ENCODE data around the gene TRERF1.
A peak's percentile ranks its signal among the peaks of the same experiment; 100 is the strongest.

TRERF1 gene

GRCh38 chr6:42352856-42353564 is 98.7 kb downstream of the TRERF1 start:
- Histone ChIP-seq H3K27me3 (replicated peaks) (no peaks in the 10 kb centered on the region), H3K36me3 (replicated peaks) (no peaks in the 10 kb centered on the region), H3K27ac (no peak overlapping the region), H3K4me3 (ENCODE audit: low read depth, low read length) (no peak overlapping the region)
- in situ Hi-C loops (cut with HindIII; ENCODE audit: low pct_ligation_motif_present, low sequenced_read_pairs): no loop called here
- peak; percentile 76 for DNase-seq
- TF ChIP-seq CTCF (IDR thresholded peaks at IDR 0.05; ENCODE audit: low read depth, low read length, missing control alignments): no peak

- Histone ChIP-seq H3K36me3 (replicated peaks) (no peaks in the 10 kb centered on the region), H3K27ac (no peak overlapping the region), H3K27me3 (replicated peaks) (no peaks in the 10 kb centered on the region), H3K4me3 (ENCODE audit: low read depth, low read length) (no peak overlapping the region)
- DNase-seq: no peak
- in situ Hi-C loops (cut with HindIII; ENCODE audit: low pct_ligation_motif_present, low sequenced_read_pairs): no loop called here
- no peak for TF ChIP-seq CTCF (IDR thresholded peaks at IDR 0.05; ENCODE audit: low read depth, low read length, missing control alignments)
Observed at GRCh38 chr6:42350911-42351310, 100.8 kb downstream of the TRERF1 start.

GRCh38 chr6:42349753-42350511 is 101.8 kb downstream of the TRERF1 start:
- no peak overlapping the region for H3K4me3 ChIP-seq (ENCODE audit: low read depth, low read length)
- H3K27ac ChIP-seq: no peak overlapping the region
- in situ Hi-C loops (cut with HindIII; ENCODE audit: low pct_ligation_motif_present, low sequenced_read_pairs): no loop called here
- TF ChIP-seq CTCF (IDR thresholded peaks at IDR 0.05; ENCODE audit: low read depth, low read length, missing control alignments): no peak
- DNase-seq: no peak
- no peaks in the 10 kb centered on the region for H3K36me3 ChIP-seq (replicated peaks)
- no peaks in the 10 kb centered on the region for H3K27me3 ChIP-seq (replicated peaks)

- in situ Hi-C loops (cut with HindIII; ENCODE audit: low pct_ligation_motif_present, low sequenced_read_pairs): no loop called here
- Histone ChIP-seq H3K36me3 (replicated peaks) (no peaks in the 10 kb centered on the region), H3K27me3 (replicated peaks) (no peaks in the 10 kb centered on the region), H3K27ac (no peak overlapping the region), H3K4me3 (ENCODE audit: low read depth, low read length) (no peak overlapping the region)
- TF ChIP-seq CTCF (IDR thresholded peaks at IDR 0.05; ENCODE audit: low read depth, low read length, missing control alignments): no peak
- no peak for DNase-seq
Observed at GRCh38 chr6:42347456-42347855, 104.3 kb downstream of the TRERF1 start.

GRCh38 chr6:42345696-42346416 is 105.9 kb downstream of the TRERF1 start:
- Histone ChIP-seq H3K27me3 (replicated peaks) (no peaks in the 10 kb centered on the region), H3K36me3 (replicated peaks) (no peaks in the 10 kb centered on the region), H3K27ac (no peak overlapping the region), H3K4me3 (ENCODE audit: low read depth, low read length) (no peak overlapping the region)
- no peak for TF ChIP-seq CTCF (IDR thresholded peaks at IDR 0.05; ENCODE audit: low read depth, low read length, missing control alignments)
- DNase-seq: no peak
- in situ Hi-C loops (cut with HindIII; ENCODE audit: low pct_ligation_motif_present, low sequenced_read_pairs): no loop called here
